IMR-90 (cell line): ENCODE results near the gene FAXDC2. TPM values are rescaled to one million over a fixed set of nuclear protein-coding genes. Genes with fewer than 3 reads are reported as not detected.

Source experiments
- ATAC-seq: fragments of 200-7000 bp; cut with Tn5 transposase; 2 replicates; pipeline ENCODE4 v1.9.1; 2020; ENCODE audit warnings: low read depth, mild to moderate bottlenecking, moderate library complexity
- BruUV-seq: library from RNA; stranded (reverse); fragments of 400-500 nt; replicated peaks from 2 replicates; lab custom pipeline; 2021; lab: Mats Ljungman, UMichigan
- CTCF ChIA-PET: fragments of 300-600 bp; formaldehyde crosslinking; extraction: SDS; loops from one replicate; lab custom pipeline; 2021; ENCODE audit warnings: antibody characterized with exemption; lab: Yijun Ruan, JAX
- POLR2A ChIA-PET: fragments of 300-600 bp; sonication (Branson Sonifier 250); formaldehyde crosslinking; loops from one replicate; lab custom pipeline; 2022; ENCODE audit warnings: antibody characterized with exemption; ENCODE audit not compliant: unreplicated experiment; lab: Charles Lee
- DNase-seq: peaks from one replicate; pipeline ENCODE4 v3.0.0; 2013
- H2AFZ ChIP-seq: replicated peaks from 2 replicates; pipeline ENCODE3; 2013; ENCODE audit warnings: low read length, mild to moderate bottlenecking; ENCODE audit not compliant: poor library complexity
- H2AK5ac ChIP-seq: 2 replicates; pipeline ENCODE4 v1.6.1; 2013; ENCODE audit warnings: low read depth, low read length, inconsistent platforms
- H2AK9ac ChIP-seq: replicated peaks from 2 replicates; pipeline ENCODE3; 2013; ENCODE audit warnings: mild to moderate bottlenecking, low read depth, low read length, moderate library complexity; ENCODE audit not compliant: poor library complexity
- H2BK120ac ChIP-seq: 2 replicates; pipeline ENCODE4 v1.6.1; 2013; ENCODE audit warnings: low read depth, low read length, inconsistent platforms
- H2BK15ac ChIP-seq: 3 replicates; pipeline ENCODE4 v1.6.1; 2013; ENCODE audit warnings: low read depth, low read length, inconsistent platforms
- H2BK20ac ChIP-seq: 2 replicates; pipeline ENCODE4 v1.6.1; 2013; ENCODE audit warnings: low read depth, mild to moderate bottlenecking, inconsistent platforms, low read length, moderate library complexity
- H2BK5ac ChIP-seq: 2 replicates; pipeline ENCODE4 v1.6.1; 2013; ENCODE audit warnings: mild to moderate bottlenecking, low read depth, low read length, inconsistent platforms; ENCODE audit not compliant: poor library complexity, severe bottlenecking
- H3K14ac ChIP-seq: replicated peaks from 2 replicates; pipeline ENCODE4 v1.6.1; 2013; ENCODE audit warnings: low read depth, low read length, inconsistent platforms
- H3K18ac ChIP-seq: 2 replicates; pipeline ENCODE4 v1.6.1; 2013; ENCODE audit warnings: low read depth, low read length, control low read depth
- H3K23ac ChIP-seq: 2 replicates; pipeline ENCODE4 v1.6.1; 2013; ENCODE audit warnings: low read depth, low read length, inconsistent platforms
- H3K27ac ChIP-seq: 2 replicates; pipeline ENCODE4 v1.5.1; 2013; ENCODE audit warnings: mild to moderate bottlenecking, control low read depth, low read length; ENCODE audit not compliant: insufficient read depth
- H3K27me3 ChIP-seq: 2 replicates; pipeline ENCODE4 v1.6.1; 2013; ENCODE audit warnings: low read length; ENCODE audit not compliant: control insufficient read depth, insufficient read depth
- H3K36me3 ChIP-seq: 2 replicates; pipeline ENCODE4 v1.6.1; 2013; ENCODE audit warnings: low read length, mixed read lengths; ENCODE audit not compliant: control insufficient read depth, insufficient read depth
- H3K4ac ChIP-seq: 2 replicates; pipeline ENCODE4 v1.6.1; 2013; ENCODE audit warnings: low read depth, low read length, inconsistent platforms
- H3K4me1 ChIP-seq: 2 replicates; pipeline ENCODE4 v1.6.1; 2013; ENCODE audit warnings: low read length, mixed read lengths; ENCODE audit not compliant: control insufficient read depth, insufficient read depth
- H3K4me2 ChIP-seq: 2 replicates; pipeline ENCODE4 v1.6.1; 2013; ENCODE audit warnings: low read depth, mild to moderate bottlenecking, control low read depth, low read length, moderate library complexity
- H3K4me3 ChIP-seq: 2 replicates; pipeline ENCODE4 v1.5.1; 2013; ENCODE audit warnings: low read depth, mild to moderate bottlenecking, control low read depth, low read length, moderate library complexity; ENCODE audit not compliant: insufficient read depth
- H3K56ac ChIP-seq: 2 replicates; pipeline ENCODE4 v1.6.1; 2013; ENCODE audit warnings: low read length, inconsistent platforms; ENCODE audit not compliant: insufficient read depth; ENCODE audit errors: extremely low read depth
- H3K79me1 ChIP-seq, 2 experiments: 2 replicates each; pipeline ENCODE4 v1.6.1; 2013; ENCODE audit warnings: low read length in 2 of 2, inconsistent platforms in 1 of 2, low read depth in 1 of 2
- H3K9ac ChIP-seq: 2 replicates; pipeline ENCODE4 v1.6.1; 2013; ENCODE audit warnings: low read depth, low read length, control low read depth
- H3K9me1 ChIP-seq: 2 replicates; pipeline ENCODE4 v1.6.1; 2013; ENCODE audit warnings: low read length, inconsistent platforms; ENCODE audit not compliant: insufficient read depth
- H3K9me3 ChIP-seq: 2 replicates; pipeline ENCODE4 v1.6.1; 2013; ENCODE audit warnings: low read length; ENCODE audit not compliant: control insufficient read depth, insufficient read depth
- H4K20me1 ChIP-seq: 2 replicates; pipeline ENCODE4 v1.6.1; 2013; ENCODE audit warnings: low read length, inconsistent platforms; ENCODE audit not compliant: insufficient read depth
- H4K5ac ChIP-seq: 2 replicates; pipeline ENCODE4 v1.6.1; 2013; ENCODE audit warnings: mild to moderate bottlenecking, low read depth, low read length, control low read depth
- H4K8ac ChIP-seq, 2 experiments: 2 replicates each; pipeline ENCODE4 v1.6.1; 2013; ENCODE audit warnings: low read depth in 2 of 2, low read length in 2 of 2, control low read depth in 1 of 2, inconsistent platforms in 1 of 2
- H4K91ac ChIP-seq: 2 replicates; pipeline ENCODE4 v1.6.1; 2013; ENCODE audit warnings: low read depth, low read length, inconsistent platforms; ENCODE audit not compliant: insufficient read depth
- POLR2A ChIP-seq: IDR thresholded peaks from 2 replicates; pipeline ENCODE4 v1.6.1; 2012; ENCODE audit warnings: mild to moderate bottlenecking, low read depth, low read length
- WGBS, 2 experiments: methylation state at CpG; one replicate each; pipeline versions ENCODE4 v1.1.5 to v1.1.7; 2013; ENCODE audit warnings: missing lambda C conversion rate in 2 of 2; ENCODE audit not compliant: insufficient read length in 1 of 2; ENCODE audit errors: extremely low coverage in 2 of 2; 5-methylcytosine and 5-hydroxymethylcytosine counted together
- dilution Hi-C: fragments of 300-500 bp; cut with HindIII; formaldehyde crosslinking; loops from one replicate; pipeline ENCODE4 v1.14.3; 2018; ENCODE audit warnings: low sequenced_read_pairs; ENCODE audit not compliant: unreplicated experiment
- in situ Hi-C: fragments of 300-500 bp; cut with MboI; formaldehyde crosslinking; loops from 3 replicates; pipeline ENCODE4 v1.14.3; 2019; ENCODE audit warnings: low sequenced_read_pairs, inconsistent platforms, mixed read lengths
- intact Hi-C: fragments of 100-400 bp; cut with micrococcal nuclease; formaldehyde crosslinking; loops from 2 replicates; pipeline ENCODE4 v1.10.0; 2022
- polyA plus RNA-seq, 3 experiments: library from polyadenylated mRNA; depleted of rRNA; stranded (reverse); fragments of >200 nt; gene quantifications; 2 replicates each; pipeline ENCODE4 v1.2.3, GENCODE V29; 2012; ENCODE audit warnings: low replicate concordance in 1 of 3
- total RNA-seq: library from RNA; depleted of rRNA; stranded (reverse); fragments of >200 nt; gene quantifications from 2 replicates; pipeline ENCODE4 v1.2.3, GENCODE V29; 2012

Gene FAXDC2
- total and polyA plus RNA-seq, 2 of the 4 experiments (the other 2 are of a cell fraction): 4.3 to 8.9 TPM

DNA sequence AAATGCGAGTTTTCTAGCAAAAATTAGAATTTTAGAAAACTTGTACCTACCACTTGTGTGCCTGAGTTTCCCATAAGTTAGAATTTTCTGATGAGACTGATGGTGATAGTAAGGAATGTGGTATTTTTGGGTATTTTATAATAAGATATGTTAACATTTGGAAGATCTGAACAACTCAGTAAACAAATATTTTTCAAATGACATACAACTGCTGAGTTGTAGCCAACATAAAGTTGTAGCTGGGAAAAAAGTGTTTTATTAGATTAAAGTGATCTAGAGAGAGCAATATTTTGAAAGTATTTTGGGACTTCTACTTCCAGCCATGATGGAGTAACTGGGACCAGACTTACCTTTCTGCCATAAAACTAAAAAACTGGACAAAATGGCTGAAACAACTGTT is 49.7 kb upstream of the FAXDC2 start:
- H4K5ac ChIP-seq: no peak overlapping the region
- intact Hi-C loops (no loop called here), dilution Hi-C loops (no loop called here), in situ Hi-C loops (no loop called here)
- H3K18ac ChIP-seq: no peak overlapping the region
- H3K23ac ChIP-seq: no peak overlapping the region
- no peak overlapping the region for H2AK5ac ChIP-seq
- H3K4me2 ChIP-seq: no peak overlapping the region
- no peak overlapping the region for H3K4me3 ChIP-seq
- no peak for TF ChIP-seq POLR2A
- H4K91ac ChIP-seq: no peak overlapping the region
- WGBS, 2 experiments: no CpG with 5 or more reads among the region's 1 CpG
- H3K27me3 ChIP-seq: no peaks in the 10 kb centered on the region
- no peak overlapping the region for H2BK5ac ChIP-seq
- no peak overlapping the region for H2AFZ ChIP-seq
- no TSS peak for BruUV-seq
- no peak overlapping the region for H3K56ac ChIP-seq
- no peaks in the 10 kb centered on the region for H4K20me1 ChIP-seq
- ATAC-seq (no peak), DNase-seq (no peak)
- H3K9me3 ChIP-seq: no peaks in the 10 kb centered on the region
- H3K9me1 ChIP-seq: no peaks in the 10 kb centered on the region
- H3K9ac ChIP-seq: no peak overlapping the region
- no peak overlapping the region for H2BK15ac ChIP-seq
- no peak overlapping the region for H3K27ac ChIP-seq
- H2AK9ac ChIP-seq: no peak overlapping the region
- H2BK20ac ChIP-seq: no peak overlapping the region
- ChIA-PET POLR2A (no interaction called here), CTCF (interaction anchor here (0.7 kb wide), 1 partner anchor 30 kb away, joined by 3 read pairs; no protein-coding TSS in a partner anchor)
- H4K8ac ChIP-seq: no peak overlapping the region
- no peak overlapping the region for H2BK120ac ChIP-seq
- no peak overlapping the region for H3K4ac ChIP-seq
- no peak overlapping the region for H3K14ac ChIP-seq
- peaks cover 45% of the 10 kb centered on the region for H3K36me3 ChIP-seq
- no peaks in the 10 kb centered on the region for H3K79me1 ChIP-seq
- H3K4me1 ChIP-seq: no peaks in the 10 kb centered on the region
